ENCODE measurements around the gene GRIK2. TPM values are rescaled to one million over a fixed set of nuclear protein-coding genes. Genes with fewer than 3 reads are reported as not detected.

The GRIK2 gene
- total and polyA plus RNA-seq, 2 of the 4 experiments (the other 2 are of a cell fraction) = 8.2 to 15.2 TPM

DNA sequence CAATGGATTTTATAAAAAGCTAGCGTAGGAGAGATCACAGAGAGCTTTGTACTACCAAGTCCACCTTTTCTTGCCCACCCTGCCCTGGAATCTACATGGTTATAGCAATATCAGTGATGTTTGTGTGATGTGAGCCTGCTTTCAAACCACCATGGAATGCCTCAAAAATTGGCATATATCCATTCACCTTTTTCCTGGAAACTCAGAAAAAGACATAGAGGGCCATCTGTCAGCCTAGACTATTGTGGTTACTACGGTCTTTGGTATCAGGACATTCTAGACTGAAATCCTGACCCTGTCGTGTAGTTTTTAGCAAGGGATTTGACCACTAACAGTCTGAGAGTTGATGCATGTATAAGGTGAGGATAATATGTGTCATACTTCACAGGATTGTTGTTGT lies 239.6 kb downstream of the GRIK2 start:
- in situ Hi-C loops (cut with MboI; ENCODE audit: low sequenced_read_pairs) = no loop called here
- H2AFZ ChIP-seq (replicated peaks; ENCODE audit: low read length, poor library complexity) = no peak overlapping the region
- H3K56ac ChIP-seq (ENCODE audit: extremely low read depth, insufficient read depth, low read length) = no peak overlapping the region
- no peak overlapping the region for H3K9ac ChIP-seq (ENCODE audit: low read depth, low read length)
- no peaks in the 10 kb centered on the region for H3K9me3 ChIP-seq (ENCODE audit: control insufficient read depth, insufficient read depth, low read length)
- CTCF ChIA-PET = no interaction called here
- no peak overlapping the region for H2AK5ac ChIP-seq (ENCODE audit: low read depth, low read length)
- POLR2A ChIA-PET (ENCODE audit: unreplicated experiment) = no interaction called here
- ATAC-seq (ENCODE audit: low read depth) = no peak
- no CpG with 5 or more reads among the region's 3 CpGs for WGBS, 2 experiments (ENCODE audit: extremely low coverage in 2 of 2, insufficient read length in 1 of 2)
- H3K23ac ChIP-seq (ENCODE audit: low read depth, low read length) = no peak overlapping the region
- H4K91ac ChIP-seq (ENCODE audit: insufficient read depth, low read depth, low read length) = no peak overlapping the region
- H4K20me1 ChIP-seq (ENCODE audit: insufficient read depth, low read length) = no peaks in the 10 kb centered on the region
- H2AK9ac ChIP-seq (replicated peaks; ENCODE audit: low read depth, low read length, poor library complexity) = no peak overlapping the region
- intact Hi-C loops (cut with micrococcal nuclease) = no loop called here
- BruUV-seq (replicated peaks) = no TSS peak
- no peaks in the 10 kb centered on the region for H3K9me1 ChIP-seq (ENCODE audit: insufficient read depth, low read length)
- no peak overlapping the region for H4K5ac ChIP-seq (ENCODE audit: low read depth, low read length)
- no peak overlapping the region for H3K18ac ChIP-seq (ENCODE audit: low read depth, low read length)
- H3K14ac ChIP-seq (replicated peaks; ENCODE audit: low read depth, low read length) = 0 out of 2 replicates have a peak overlapping the region, but pooled peaks have one; percentile 21
- no peak overlapping the region for H3K4me3 ChIP-seq (ENCODE audit: insufficient read depth, low read depth, low read length)
- H3K4ac ChIP-seq (ENCODE audit: low read depth, low read length) = no peak overlapping the region
- H3K79me1 ChIP-seq (ENCODE audit: low read depth in 1 of 2, low read length in 2 of 2) = no peaks in the 10 kb centered on the region
- no peak overlapping the region for H3K4me2 ChIP-seq (ENCODE audit: low read depth, low read length)
- no peaks in the 10 kb centered on the region for H3K27me3 ChIP-seq (ENCODE audit: control insufficient read depth, insufficient read depth, low read length)
- no peak overlapping the region for H2BK20ac ChIP-seq (ENCODE audit: low read depth, low read length)
- no peak for TF ChIP-seq USF2 (IDR thresholded peaks at IDR 0.05; ENCODE audit: low read depth, low read length)
- TF ChIP-seq RFX5 (IDR thresholded peaks at IDR 0.05; ENCODE audit: low read depth, low read length) = no peak
- no peak for TF ChIP-seq FOS (IDR thresholded peaks at IDR 0.05; ENCODE audit: low read depth, low read length)
- TF ChIP-seq MAZ (IDR thresholded peaks at IDR 0.05; ENCODE audit: borderline replicate concordance, low read depth, low read length) = no peak
- no peak for TF ChIP-seq RAD21 (IDR thresholded peaks at IDR 0.05; ENCODE audit: low read length)
- no peak for TF ChIP-seq SMC3 (IDR thresholded peaks at IDR 0.05; ENCODE audit: low read depth, low read length)
- TF ChIP-seq, protein P1, sequence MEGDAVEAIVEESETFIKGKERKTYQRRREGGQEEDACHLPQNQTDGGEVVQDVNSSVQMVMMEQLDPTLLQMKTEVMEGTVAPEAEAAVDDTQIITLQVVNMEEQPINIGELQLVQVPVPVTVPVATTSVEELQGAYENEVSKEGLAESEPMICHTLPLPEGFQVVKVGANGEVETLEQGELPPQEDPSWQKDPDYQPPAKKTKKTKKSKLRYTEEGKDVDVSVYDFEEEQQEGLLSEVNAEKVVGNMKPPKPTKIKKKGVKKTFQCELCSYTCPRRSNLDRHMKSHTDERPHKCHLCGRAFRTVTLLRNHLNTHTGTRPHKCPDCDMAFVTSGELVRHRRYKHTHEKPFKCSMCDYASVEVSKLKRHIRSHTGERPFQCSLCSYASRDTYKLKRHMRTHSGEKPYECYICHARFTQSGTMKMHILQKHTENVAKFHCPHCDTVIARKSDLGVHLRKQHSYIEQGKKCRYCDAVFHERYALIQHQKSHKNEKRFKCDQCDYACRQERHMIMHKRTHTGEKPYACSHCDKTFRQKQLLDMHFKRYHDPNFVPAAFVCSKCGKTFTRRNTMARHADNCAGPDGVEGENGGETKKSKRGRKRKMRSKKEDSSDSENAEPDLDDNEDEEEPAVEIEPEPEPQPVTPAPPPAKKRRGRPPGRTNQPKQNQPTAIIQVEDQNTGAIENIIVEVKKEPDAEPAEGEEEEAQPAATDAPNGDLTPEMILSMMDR (conservative IDR thresholded peaks at IDR 0.05; ENCODE audit: low read depth, low read length) = no peak
- TF ChIP-seq POLR2A (IDR thresholded peaks at IDR 0.05; ENCODE audit: low read depth, low read length) = no peak
- TF ChIP-seq MAFK (IDR thresholded peaks at IDR 0.05; ENCODE audit: low read depth, low read length) = no peak
- no peak for TF ChIP-seq ELK1 (IDR thresholded peaks at IDR 0.05; ENCODE audit: borderline replicate concordance, low read depth, low read length)
- TF ChIP-seq NFE2L2 (IDR thresholded peaks at IDR 0.05; ENCODE audit: low read depth, low read length) = no peak
- no peak for TF ChIP-seq BHLHE40 (IDR thresholded peaks at IDR 0.05; ENCODE audit: low read depth, low read length)
- no peak for TF ChIP-seq RCOR1 (IDR thresholded peaks at IDR 0.05; ENCODE audit: insufficient replicate concordance, low read length)
- no peak for TF ChIP-seq CHD1 (IDR thresholded peaks at IDR 0.05; ENCODE audit: low read depth, low read length)
- no peak for TF ChIP-seq CEBPB (IDR thresholded peaks at IDR 0.05; ENCODE audit: low read depth, low read length)
- no peak for TF ChIP-seq MXI1 (IDR thresholded peaks at IDR 0.05; ENCODE audit: borderline replicate concordance, low read depth, low read length)
- H2BK5ac ChIP-seq (ENCODE audit: low read depth, low read length, poor library complexity, severe bottlenecking) = no peak overlapping the region
- no peak for DNase-seq
- H2BK15ac ChIP-seq (ENCODE audit: low read depth, low read length) = no peak overlapping the region
- no peak overlapping the region for H3K27ac ChIP-seq (ENCODE audit: insufficient read depth, low read length)
- no peaks in the 10 kb centered on the region for H3K36me3 ChIP-seq (ENCODE audit: control insufficient read depth, insufficient read depth, low read length)
- dilution Hi-C loops (cut with HindIII; ENCODE audit: low sequenced_read_pairs, unreplicated experiment) = no loop called here
- no peak overlapping the region for H4K8ac ChIP-seq (ENCODE audit: low read depth in 2 of 2, low read length in 2 of 2)
- no peaks in the 10 kb centered on the region; the same call in 1 of the 2 replicates for H3K4me1 ChIP-seq (ENCODE audit: control insufficient read depth, insufficient read depth, low read length)
- H2BK120ac ChIP-seq (ENCODE audit: low read depth, low read length) = no peak overlapping the region

Measured in IMR-90 (cell line).